ENCODE results near the gene RASL12.
"Not testable (repeated sequence)": the region's sequence is repeated elsewhere in the genome, so short reads cannot be mapped to it uniquely, and the experiment has no call there.

The RASL12 gene

GRCh38 chr15:65075607-65076395 lies 8.0 kb upstream of the RASL12 start:
- DNase-seq (ENCODE audit: low spot score): not testable (repeated sequence)

GRCh38 chr15:65074946-65075345 lies 7.2 kb upstream of the RASL12 start:
- not testable (repeated sequence) for DNase-seq (ENCODE audit: low spot score)

- DNase-seq (ENCODE audit: low spot score): no peak
Measured at GRCh38 chr15:65072617-65073016, 4.8 kb upstream of the RASL12 start.

- no peak for DNase-seq (ENCODE audit: low spot score)
Measured at GRCh38 chr15:65072027-65072426, 4.2 kb upstream of the RASL12 start.

GRCh38 chr15:65071381-65071811 lies 3.6 kb upstream of the RASL12 start:
- DNase-seq (ENCODE audit: low spot score): no peak

- peak; percentile 20 for DNase-seq (ENCODE audit: low spot score)
Measured at GRCh38 chr15:65069779-65070546, 2.2 kb upstream of the RASL12 start.

GRCh38 chr15:65069179-65069578 lies 1.4 kb upstream of the RASL12 start:
- DNase-seq (ENCODE audit: low spot score): peak; percentile 46

GRCh38 chr15:65068403-65068788 lies 605 bp upstream of the RASL12 start:
- DNase-seq (ENCODE audit: low spot score): peak; percentile 51

GRCh38 chr15:65067317-65067644 lies 510 bp downstream of the RASL12 start:
- DNase-seq (ENCODE audit: low spot score): peak; percentile 70

- DNase-seq (ENCODE audit: low spot score): no peak
Measured at GRCh38 chr15:65066635-65067316, 1.0 kb downstream of the RASL12 start.

GRCh38 chr15:65066001-65066634 lies 1.7 kb downstream of the RASL12 start:
- no peak for DNase-seq (ENCODE audit: low spot score)

- DNase-seq (ENCODE audit: low spot score): no peak
Measured at GRCh38 chr15:65062726-65063125, 5.1 kb downstream of the RASL12 start.

GRCh38 chr15:65062061-65062460 lies 5.7 kb downstream of the RASL12 start:
- no peak for DNase-seq (ENCODE audit: low spot score)

- DNase-seq (ENCODE audit: low spot score): no peak
Measured at GRCh38 chr15:65060641-65061397, 7.0 kb downstream of the RASL12 start.

GRCh38 chr15:65059931-65060596 lies 7.7 kb downstream of the RASL12 start:
- DNase-seq (ENCODE audit: low spot score): no peak

- no peak for DNase-seq (ENCODE audit: low spot score)
Measured at GRCh38 chr15:65059369-65059750, 8.4 kb downstream of the RASL12 start.

GRCh38 chr15:65058394-65059368 lies 9.1 kb downstream of the RASL12 start:
- DNase-seq (ENCODE audit: low spot score): no peak

- no peak for DNase-seq (ENCODE audit: low spot score)
Measured at GRCh38 chr15:65057549-65057940, 10.2 kb downstream of the RASL12 start.

GRCh38 chr15:65056868-65057548 lies 10.8 kb downstream of the RASL12 start:
- no peak for DNase-seq (ENCODE audit: low spot score)
